Measurements from ENCODE around the gene GLI3. TPM values are rescaled to one million over a fixed set of nuclear protein-coding genes. Genes with fewer than 3 reads are reported as not detected.

GLI3 gene
- total RNA-seq, 1 donor from 2014 or later = 24.1 TPM

DNA sequence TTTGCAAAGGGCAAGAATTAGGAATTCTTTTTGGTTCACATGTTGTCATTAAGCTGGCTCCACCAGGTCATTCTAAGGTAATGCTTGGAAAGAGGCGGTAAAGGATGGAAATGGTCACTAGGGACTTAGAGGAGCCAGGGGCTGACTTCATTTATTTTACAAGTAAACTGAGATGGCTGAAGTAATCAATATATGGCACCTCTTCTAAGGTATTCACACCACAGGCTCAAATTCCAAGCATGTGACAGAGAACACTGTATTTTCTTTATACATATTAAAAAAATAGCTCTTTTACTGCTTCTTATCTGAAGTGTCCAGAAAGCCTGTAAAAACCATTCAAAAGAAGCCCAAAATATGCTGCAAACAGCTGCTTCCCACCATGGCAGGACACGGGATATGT, 239.0 kb downstream of the GLI3 start:
- DNase-seq = no peak

GRCh38 chr7:41997151-41997550, 239.9 kb downstream of the GLI3 start:
- DNase-seq = no peak

GRCh38 chr7:41996381-41997035, 240.5 kb downstream of the GLI3 start:
- peak; percentile 51 for DNase-seq

DNA sequence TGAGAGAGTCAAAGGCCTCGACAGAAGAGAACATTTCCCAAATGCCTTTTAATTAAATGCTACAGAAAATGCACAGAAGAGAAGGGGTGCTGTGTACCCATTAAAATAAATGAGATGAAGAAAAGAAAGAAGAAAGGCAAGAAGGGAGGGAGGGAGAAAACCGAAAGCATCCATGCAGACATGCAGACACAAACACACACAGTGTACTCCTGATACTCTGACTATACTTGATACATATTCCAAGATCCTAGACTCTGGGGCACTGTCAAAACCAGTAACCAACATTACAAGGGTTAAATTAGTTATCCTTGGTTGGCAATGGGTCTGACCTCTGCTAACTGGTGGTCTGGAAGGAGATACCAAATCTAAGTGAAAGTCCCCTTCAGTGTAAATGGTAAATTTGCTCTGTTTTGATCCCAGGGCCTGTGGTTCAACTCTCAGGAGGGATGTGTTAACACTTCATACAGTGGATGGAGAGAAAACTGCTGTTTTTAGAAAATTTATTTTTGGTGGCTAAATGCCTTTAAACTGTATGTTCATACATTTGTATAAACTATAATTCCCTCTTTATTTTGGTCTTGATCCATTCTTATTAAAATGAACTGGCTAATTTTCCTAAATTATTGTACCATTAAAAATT, 241.3 kb downstream of the GLI3 start:
- no peak for DNase-seq

GRCh38 chr7:41994746-41995110, 242.3 kb downstream of the GLI3 start:
- DNase-seq = no peak

DNA sequence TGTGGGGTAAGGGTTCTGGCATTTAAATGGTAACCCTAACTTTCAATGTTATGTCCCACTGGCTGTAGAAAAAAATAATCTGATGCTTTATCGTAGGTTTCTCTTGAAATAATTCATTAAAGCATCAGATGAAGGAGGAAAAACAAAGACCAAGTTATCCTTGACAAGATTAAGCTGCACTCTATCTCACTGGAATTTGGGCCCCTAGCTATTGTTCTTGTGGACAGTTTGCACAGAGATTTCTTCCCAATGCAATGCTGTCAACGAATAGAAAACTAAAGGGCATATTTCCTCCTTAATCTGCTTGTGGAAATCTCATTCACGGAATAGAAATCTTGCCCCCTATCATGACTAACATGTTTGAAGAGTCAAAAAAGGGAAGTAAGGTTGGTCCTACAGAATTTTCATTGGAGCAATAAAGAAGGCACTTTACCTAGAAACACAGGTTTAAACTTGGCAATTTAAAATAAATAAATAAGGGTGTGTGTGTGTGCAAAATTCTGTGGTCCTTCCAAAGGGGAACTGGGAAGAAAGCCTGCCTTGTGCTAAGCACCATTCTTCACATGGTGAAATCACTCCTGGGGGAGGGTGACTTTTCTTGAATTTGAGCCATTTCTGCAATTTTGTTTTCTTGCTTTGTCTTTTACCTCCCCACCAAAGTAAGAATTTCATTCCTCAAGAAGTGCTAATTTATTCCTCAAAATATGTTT, 242.8 kb downstream of the GLI3 start:
- no peak for DNase-seq

- no peak for DNase-seq
These were observed 243.8 kb downstream of the GLI3 start for GRCh38 chr7:41992881-41993867.

GRCh38 chr7:41984888-41985287, 252.1 kb downstream of the GLI3 start:
- DNase-seq = no peak

- no peak for DNase-seq
These were observed 255.7 kb downstream of the GLI3 start for GRCh38 chr7:41981046-41982040.

- DNase-seq = peak; percentile 90
These were observed 257.1 kb downstream of the GLI3 start for GRCh38 chr7:41979834-41980307.

DNA sequence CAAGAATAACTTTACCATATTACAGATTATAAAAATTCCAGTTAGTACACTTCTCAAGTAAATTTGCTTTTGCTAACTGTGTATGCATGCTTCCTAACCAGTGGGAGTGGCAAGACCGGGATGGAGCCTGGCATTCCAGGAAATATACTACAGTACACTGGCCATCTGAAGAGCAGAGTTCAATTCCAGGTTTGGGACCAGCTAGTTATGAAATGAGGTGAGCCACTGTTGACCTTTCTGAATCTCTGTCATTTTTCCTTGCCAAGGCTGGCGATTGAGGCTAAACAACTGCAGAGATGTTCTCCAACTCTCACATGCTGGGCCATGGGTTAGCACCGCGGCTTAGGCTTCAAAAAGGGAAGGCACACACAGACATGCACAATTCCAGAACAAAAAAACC, 258.2 kb downstream of the GLI3 start:
- no peak for DNase-seq

- DNase-seq = no peak
These were observed 259.3 kb downstream of the GLI3 start for GRCh38 chr7:41977661-41978060.

DNA sequence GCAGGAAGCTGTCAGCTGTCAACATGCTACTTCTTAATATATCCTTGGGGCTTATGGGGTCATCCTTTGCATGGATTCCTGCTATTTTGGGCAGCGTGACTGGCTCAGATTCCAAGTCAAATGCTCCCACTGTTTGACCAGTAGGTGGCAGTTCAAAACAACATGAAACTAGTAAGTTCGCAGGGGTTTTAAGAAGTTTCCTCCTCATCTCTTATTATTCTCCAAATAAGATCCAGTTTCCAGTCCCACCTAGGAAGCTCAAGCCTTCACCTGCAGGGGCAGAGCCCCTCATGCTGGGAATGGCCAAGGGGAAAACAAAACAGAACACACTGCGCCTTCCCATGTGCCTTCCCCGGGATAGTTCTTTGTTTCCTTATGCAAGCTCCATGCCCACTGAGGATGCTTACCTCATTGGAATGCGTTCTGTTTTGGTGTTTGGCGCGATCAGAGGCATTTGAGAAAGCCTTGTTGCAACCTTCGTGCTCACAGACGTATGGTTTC, 259.8 kb downstream of the GLI3 start:
- peak; percentile 84 for DNase-seq

DNA sequence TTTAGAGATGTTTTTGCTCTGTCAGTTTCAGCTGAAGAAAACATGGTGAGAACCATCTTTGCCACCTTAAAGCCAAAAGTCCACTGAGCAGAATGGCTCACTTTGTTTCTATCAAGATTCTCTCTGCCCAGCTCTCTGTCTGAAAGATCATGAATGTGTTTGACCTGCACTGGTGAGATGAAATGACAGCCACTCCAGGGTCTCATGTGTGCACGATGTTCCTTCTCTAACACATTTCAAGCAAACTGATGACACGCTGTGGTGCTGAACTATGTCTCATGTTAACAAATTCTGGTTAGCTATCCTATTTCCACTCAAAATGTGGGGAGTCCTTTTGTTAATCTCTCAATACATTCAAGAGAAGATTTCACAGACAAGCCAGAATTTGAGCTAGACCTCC, 260.6 kb downstream of the GLI3 start:
- no peak for DNase-seq

DNA sequence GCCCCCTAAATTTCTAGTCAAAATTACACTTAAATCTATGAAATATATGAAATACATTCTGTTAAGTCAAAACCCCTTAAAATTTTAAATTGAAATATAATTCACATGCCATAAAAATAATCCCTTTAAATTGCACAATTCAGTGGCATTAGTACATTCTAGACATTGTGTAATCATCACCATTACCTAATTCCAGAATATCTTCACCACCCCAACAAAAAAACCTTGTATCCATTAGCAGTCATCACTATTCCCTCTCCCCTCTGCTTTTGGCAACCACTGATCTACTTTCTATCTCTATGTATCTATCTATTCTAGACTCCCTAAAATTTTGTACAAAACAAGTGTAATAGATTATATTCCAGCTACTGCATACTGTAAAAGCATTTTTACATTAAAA, 261.2 kb downstream of the GLI3 start:
- no peak for DNase-seq

DNA sequence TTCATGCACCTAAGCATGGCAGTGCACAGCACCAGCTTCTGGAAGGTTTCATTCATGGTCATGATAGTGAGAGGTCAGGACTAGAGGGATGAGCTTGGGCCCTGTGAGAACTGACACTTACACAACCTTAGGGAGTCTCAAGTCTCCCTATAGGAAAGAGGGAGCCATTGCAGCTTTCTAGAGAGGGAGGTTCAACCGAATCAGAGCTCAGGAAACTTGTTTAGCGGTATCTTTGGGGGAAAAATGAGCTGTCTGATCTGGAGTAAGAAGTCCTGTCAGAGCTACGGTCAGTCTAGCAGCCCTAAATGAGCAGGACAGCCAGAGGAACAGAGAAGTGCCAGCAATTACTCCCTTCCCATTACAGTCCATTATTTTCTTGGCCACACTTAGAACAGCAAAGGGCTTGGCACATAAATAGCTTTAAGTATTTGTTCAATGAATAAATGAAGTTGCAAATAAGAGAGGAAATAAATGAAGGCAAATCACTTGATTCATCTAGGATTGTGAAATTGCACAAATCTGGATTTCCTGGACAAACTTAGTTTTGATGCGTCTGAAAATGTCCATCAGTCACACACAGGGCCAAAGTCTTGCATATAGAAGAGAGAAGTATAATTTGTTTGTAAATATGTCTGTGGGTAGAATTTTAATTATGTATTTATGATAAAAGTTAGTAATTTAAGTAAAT, 262.0 kb downstream of the GLI3 start:
- no peak for DNase-seq

- no peak for DNase-seq
These were observed 263.7 kb downstream of the GLI3 start for GRCh38 chr7:41973202-41973730.

GRCh38 chr7:41972776-41973175, 264.2 kb downstream of the GLI3 start:
- no peak for DNase-seq

DNA sequence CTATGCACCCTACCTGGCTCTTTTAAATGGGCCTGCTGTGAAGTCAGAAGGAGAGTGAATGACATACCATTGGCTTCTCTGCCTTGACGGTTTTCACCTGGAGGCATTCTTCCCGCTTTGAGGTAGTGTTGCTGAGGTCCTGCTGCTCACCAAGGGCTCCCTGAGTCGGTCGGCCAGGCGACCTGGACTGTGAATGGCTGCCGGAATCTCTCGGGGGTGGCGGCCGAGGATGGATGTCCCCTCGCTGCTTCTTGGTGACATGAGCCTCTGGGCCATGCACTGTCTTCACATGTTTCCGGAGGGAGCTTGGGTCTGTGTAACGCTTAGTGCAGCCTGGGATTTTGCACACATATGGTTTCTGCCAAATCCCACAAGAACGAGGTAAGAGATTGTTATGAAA, 264.7 kb downstream of the GLI3 start:
- no peak for DNase-seq

GRCh38 chr7:41971640-41972187, 265.3 kb downstream of the GLI3 start:
- no peak for DNase-seq
